Activated naive CD8-positive, alpha-beta T cell (primary cell): Measurements from ENCODE around the gene RPS6KA1.

ENCODE experiments used
- H3K27ac Mint-ChIP-seq: one replicate; pipeline ENCODE4 v1.8.0; 2021; ENCODE audit warnings: mixed read lengths
- H3K27me3 Mint-ChIP-seq: one replicate; pipeline ENCODE4 v1.8.0; 2021; ENCODE audit warnings: mixed read lengths
- H3K36me3 Mint-ChIP-seq: one replicate; pipeline ENCODE4 v1.8.0; 2021; ENCODE audit warnings: mixed read lengths
- H3K4me1 Mint-ChIP-seq: one replicate; pipeline ENCODE4 v1.8.0; 2021; ENCODE audit warnings: low read depth, mixed read lengths
- H3K4me3 Mint-ChIP-seq: one replicate; pipeline ENCODE4 v1.8.0; 2021; ENCODE audit warnings: mild to moderate bottlenecking, mixed read lengths
- H3K9me3 Mint-ChIP-seq: one replicate; pipeline ENCODE4 v1.8.0; 2021; ENCODE audit warnings: low read depth, mixed read lengths

The RPS6KA1 gene

GRCh38 chr1:26521669-26522030 lies 7.9 kb upstream of the RPS6KA1 start:
- H3K4me1 Mint-ChIP-seq = no peaks in the 10 kb centered on the region
- H3K27ac Mint-ChIP-seq = no peak overlapping the region
- H3K4me3 Mint-ChIP-seq = no peak overlapping the region
- H3K36me3 Mint-ChIP-seq = no peaks in the 10 kb centered on the region
- peaks cover 2% of the 10 kb centered on the region for H3K27me3 Mint-ChIP-seq
- no peaks in the 10 kb centered on the region for H3K9me3 Mint-ChIP-seq

- H3K4me3 Mint-ChIP-seq = no peak overlapping the region
- H3K36me3 Mint-ChIP-seq = no peaks in the 10 kb centered on the region
- H3K9me3 Mint-ChIP-seq = no peaks in the 10 kb centered on the region
- H3K27ac Mint-ChIP-seq = no peak overlapping the region
- H3K4me1 Mint-ChIP-seq = no peaks in the 10 kb centered on the region
- peaks cover 2% of the 10 kb centered on the region for H3K27me3 Mint-ChIP-seq
Measured at GRCh38 chr1:26522073-26522472, 7.5 kb upstream of the RPS6KA1 start.

GRCh38 chr1:26524181-26524580 lies 5.4 kb upstream of the RPS6KA1 start:
- peaks cover 2% of the 10 kb centered on the region for H3K4me1 Mint-ChIP-seq
- peaks cover 2% of the 10 kb centered on the region for H3K27me3 Mint-ChIP-seq
- H3K36me3 Mint-ChIP-seq = no peaks in the 10 kb centered on the region
- no peak overlapping the region for H3K27ac Mint-ChIP-seq
- no peak overlapping the region for H3K4me3 Mint-ChIP-seq
- no peaks in the 10 kb centered on the region for H3K9me3 Mint-ChIP-seq

GRCh38 chr1:26526287-26526686 lies 3.3 kb upstream of the RPS6KA1 start:
- peaks cover 2% of the 10 kb centered on the region for H3K27me3 Mint-ChIP-seq
- H3K4me1 Mint-ChIP-seq = peaks cover 16% of the 10 kb centered on the region
- H3K9me3 Mint-ChIP-seq = no peaks in the 10 kb centered on the region
- H3K36me3 Mint-ChIP-seq = no peaks in the 10 kb centered on the region
- H3K4me3 Mint-ChIP-seq = no peak overlapping the region
- no peak overlapping the region for H3K27ac Mint-ChIP-seq

GRCh38 chr1:26529405-26529654 lies 231 bp upstream of the RPS6KA1 start:
- Mint-ChIP-seq H3K27me3 (no peaks in the 10 kb centered on the region), H3K9me3 (no peaks in the 10 kb centered on the region), H3K27ac (peak overlapping the region; percentile 88), H3K4me3 (peak overlapping the region; percentile 90), H3K36me3 (no peaks in the 10 kb centered on the region), H3K4me1 (peaks cover 25% of the 10 kb centered on the region)

GRCh38 chr1:26530410-26530894 lies 891 bp downstream of the RPS6KA1 start:
- no peaks in the 10 kb centered on the region for H3K9me3 Mint-ChIP-seq
- no peaks in the 10 kb centered on the region for H3K27me3 Mint-ChIP-seq
- peaks cover 34% of the 10 kb centered on the region for H3K4me1 Mint-ChIP-seq
- peak overlapping the region; percentile 87 for H3K4me3 Mint-ChIP-seq
- peak overlapping the region; percentile 70 for H3K27ac Mint-ChIP-seq
- no peaks in the 10 kb centered on the region for H3K36me3 Mint-ChIP-seq

GRCh38 chr1:26530895-26531598 lies 1.5 kb downstream of the RPS6KA1 start:
- no peak overlapping the region for H3K27ac Mint-ChIP-seq
- no peaks in the 10 kb centered on the region for H3K36me3 Mint-ChIP-seq
- H3K9me3 Mint-ChIP-seq = no peaks in the 10 kb centered on the region
- H3K27me3 Mint-ChIP-seq = no peaks in the 10 kb centered on the region
- H3K4me3 Mint-ChIP-seq = peak overlapping the region; percentile 87
- H3K4me1 Mint-ChIP-seq = peaks cover 34% of the 10 kb centered on the region

- Mint-ChIP-seq H3K9me3 (no peaks in the 10 kb centered on the region), H3K4me3 (peak overlapping the region; percentile 87), H3K27ac (no peak overlapping the region), H3K4me1 (peaks cover 37% of the 10 kb centered on the region), H3K27me3 (no peaks in the 10 kb centered on the region), H3K36me3 (no peaks in the 10 kb centered on the region)
Measured at GRCh38 chr1:26531651-26532131, 2.1 kb downstream of the RPS6KA1 start.

- Mint-ChIP-seq H3K9me3 (no peaks in the 10 kb centered on the region), H3K27me3 (no peaks in the 10 kb centered on the region), H3K4me3 (no peak overlapping the region), H3K27ac (peak overlapping the region; percentile 54), H3K36me3 (no peaks in the 10 kb centered on the region), H3K4me1 (peaks cover 48% of the 10 kb centered on the region)
Measured at GRCh38 chr1:26533951-26534509, 4.5 kb downstream of the RPS6KA1 start.

GRCh38 chr1:26535201-26535600 lies 5.6 kb downstream of the RPS6KA1 start:
- Mint-ChIP-seq H3K9me3 (no peaks in the 10 kb centered on the region), H3K4me3 (no peak overlapping the region), H3K4me1 (peaks cover 55% of the 10 kb centered on the region)

GRCh38 chr1:26536081-26536480 lies 6.5 kb downstream of the RPS6KA1 start:
- Mint-ChIP-seq H3K4me3 (no peak overlapping the region), H3K9me3 (no peaks in the 10 kb centered on the region), H3K4me1 (peaks cover 50% of the 10 kb centered on the region), H3K36me3 (no peaks in the 10 kb centered on the region), H3K27me3 (no peaks in the 10 kb centered on the region), H3K27ac (no peak overlapping the region)

More at GRCh38 chr1:26535201-26535600, 5.6 kb downstream of the RPS6KA1 start:
- Mint-ChIP-seq H3K36me3 (no peaks in the 10 kb centered on the region), H3K27ac (no peak overlapping the region), H3K27me3 (no peaks in the 10 kb centered on the region)

- Mint-ChIP-seq H3K4me3 (no peak overlapping the region), H3K36me3 (no peaks in the 10 kb centered on the region), H3K27ac (no peak overlapping the region), H3K9me3 (no peaks in the 10 kb centered on the region), H3K4me1 (peaks cover 50% of the 10 kb centered on the region), H3K27me3 (no peaks in the 10 kb centered on the region)
Measured at GRCh38 chr1:26536521-26536920, 7.0 kb downstream of the RPS6KA1 start.

- Mint-ChIP-seq H3K27ac (no peak overlapping the region), H3K4me3 (no peak overlapping the region), H3K4me1 (peaks cover 61% of the 10 kb centered on the region), H3K9me3 (no peaks in the 10 kb centered on the region), H3K27me3 (no peaks in the 10 kb centered on the region), H3K36me3 (no peaks in the 10 kb centered on the region)
Measured at GRCh38 chr1:26537951-26538352, 8.4 kb downstream of the RPS6KA1 start.

- Mint-ChIP-seq H3K27me3 (no peaks in the 10 kb centered on the region), H3K27ac (peak overlapping the region; percentile 90), H3K36me3 (no peaks in the 10 kb centered on the region), H3K9me3 (no peaks in the 10 kb centered on the region), H3K4me1 (peaks cover 69% of the 10 kb centered on the region), H3K4me3 (peak overlapping the region; percentile 54)
Measured at GRCh38 chr1:26538480-26539412, 9.2 kb downstream of the RPS6KA1 start.

- peak overlapping the region; percentile 90 for H3K27ac Mint-ChIP-seq
- H3K9me3 Mint-ChIP-seq = no peaks in the 10 kb centered on the region
- peaks cover 70% of the 10 kb centered on the region for H3K4me1 Mint-ChIP-seq
- H3K36me3 Mint-ChIP-seq = no peaks in the 10 kb centered on the region
- no peaks in the 10 kb centered on the region for H3K27me3 Mint-ChIP-seq
- H3K4me3 Mint-ChIP-seq = peak overlapping the region; percentile 58
Measured at GRCh38 chr1:26539722-26540121, 10.2 kb downstream of the RPS6KA1 start.
